Colonic mucosa (tissue), 4 donors: ENCODE results near the gene OGDH. TPM values are rescaled to one million over a fixed set of nuclear protein-coding genes. Genes with fewer than 3 reads are reported as not detected.

Experiments
- DNase-seq: peaks from one replicate; pipeline ENCODE4 v3.0.0-alpha.2; 2020
- H3K27ac ChIP-seq: fragments of 200-600 bp; one replicate; pipeline ENCODE4 v1.8.0; 2021
- H3K27me3 ChIP-seq: fragments of 200-600 bp; one replicate; pipeline ENCODE4 v1.8.0; 2021
- H3K36me3 ChIP-seq: fragments of 200-600 bp; one replicate; pipeline ENCODE4 v1.8.0; 2021
- H3K4me1 ChIP-seq: fragments of 200-600 bp; one replicate; pipeline ENCODE4 v1.8.0; 2021; ENCODE audit warnings: mild to moderate bottlenecking
- H3K4me3 ChIP-seq: fragments of 200-600 bp; one replicate; pipeline ENCODE4 v1.8.0; 2021
- H3K9ac ChIP-seq, 2 donors: one replicate each; pipeline ENCODE4 v1.7.0; 2013; ENCODE audit warnings: control low read depth in 2 of 2, low read depth in 2 of 2, low read length in 2 of 2
- H3K9me3 ChIP-seq: fragments of 200-600 bp; one replicate; pipeline ENCODE4 v1.8.0; 2021
- intact Hi-C: fragments of 100-400 bp; cut with DNase I; formaldehyde crosslinking; loops from one replicate; pipeline ENCODE4 v1.14.1; 2022
- total RNA-seq, 2 donors: library from RNA; stranded (reverse); fragmentation: NEBNext Ultra II Directional in 1 of 2; extraction: Animal tissue kit (Norgen Biotek cat#: 25700) in 1 of 2; gene quantifications; one replicate each; pipeline ENCODE4 v1.2.1, GENCODE V29; 2021
- TF ChIP-seq, protein P1 (sequence below): fragments of 200-600 bp; IDR thresholded peaks from one replicate; pipeline ENCODE4 v1.8.0; 2022; ENCODE audit warnings: antibody characterized with exemption, mild to moderate bottlenecking
- donor health status: healthy.
- donor health status: DM: no; HTN: no; CAD: no.
- donor health status: DM: no; HTN: no; CAD: no.

The OGDH gene
- total RNA-seq, 2 donors from 2014 or later = 142 to 164 TPM

DNA sequence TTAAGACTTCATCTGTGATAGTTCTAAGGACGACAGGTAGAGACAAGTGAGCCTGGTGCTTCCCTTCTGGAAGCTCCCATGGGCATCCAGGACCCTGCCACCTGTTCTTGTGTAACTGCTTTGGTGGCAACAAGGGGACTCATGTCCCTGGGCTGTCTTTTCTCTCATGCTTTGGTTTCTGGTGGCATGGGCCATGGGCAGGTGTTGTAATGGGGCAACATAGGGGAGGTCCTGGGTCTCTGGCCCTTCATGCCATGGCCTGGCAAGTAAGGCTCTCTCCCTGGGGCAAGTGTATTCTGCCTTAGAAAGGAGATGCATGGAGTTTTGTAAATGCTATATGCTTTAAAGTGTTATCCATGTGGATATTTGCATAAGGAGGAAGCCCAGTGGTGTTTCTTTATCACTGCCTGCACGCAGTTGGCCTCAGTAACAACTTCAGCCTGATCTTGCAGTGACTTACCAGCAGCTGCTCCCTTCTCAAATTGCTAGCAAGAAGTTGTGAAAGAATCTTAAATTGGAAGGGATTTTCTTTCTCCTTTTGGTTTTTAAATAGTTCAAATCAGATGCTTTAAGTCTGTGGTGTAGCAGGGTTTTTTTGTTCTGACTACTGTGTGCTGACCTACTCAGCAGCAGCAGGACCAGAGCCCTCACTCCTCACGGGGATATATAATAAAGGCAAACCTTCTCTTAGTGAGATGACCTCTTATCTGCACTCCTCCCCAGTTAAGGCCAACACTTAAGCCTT, 39.9 kb downstream of the OGDH start:
- Histone ChIP-seq H3K4me1 (no peaks in the 10 kb centered on the region), H3K9ac (no peak overlapping the region), H3K27ac (no peak overlapping the region), H3K27me3 (no peaks in the 10 kb centered on the region), H3K4me3 (no peak overlapping the region), H3K9me3 (no peaks in the 10 kb centered on the region), H3K36me3 (peaks cover 6% of the 10 kb centered on the region)
- TF ChIP-seq, protein P1, sequence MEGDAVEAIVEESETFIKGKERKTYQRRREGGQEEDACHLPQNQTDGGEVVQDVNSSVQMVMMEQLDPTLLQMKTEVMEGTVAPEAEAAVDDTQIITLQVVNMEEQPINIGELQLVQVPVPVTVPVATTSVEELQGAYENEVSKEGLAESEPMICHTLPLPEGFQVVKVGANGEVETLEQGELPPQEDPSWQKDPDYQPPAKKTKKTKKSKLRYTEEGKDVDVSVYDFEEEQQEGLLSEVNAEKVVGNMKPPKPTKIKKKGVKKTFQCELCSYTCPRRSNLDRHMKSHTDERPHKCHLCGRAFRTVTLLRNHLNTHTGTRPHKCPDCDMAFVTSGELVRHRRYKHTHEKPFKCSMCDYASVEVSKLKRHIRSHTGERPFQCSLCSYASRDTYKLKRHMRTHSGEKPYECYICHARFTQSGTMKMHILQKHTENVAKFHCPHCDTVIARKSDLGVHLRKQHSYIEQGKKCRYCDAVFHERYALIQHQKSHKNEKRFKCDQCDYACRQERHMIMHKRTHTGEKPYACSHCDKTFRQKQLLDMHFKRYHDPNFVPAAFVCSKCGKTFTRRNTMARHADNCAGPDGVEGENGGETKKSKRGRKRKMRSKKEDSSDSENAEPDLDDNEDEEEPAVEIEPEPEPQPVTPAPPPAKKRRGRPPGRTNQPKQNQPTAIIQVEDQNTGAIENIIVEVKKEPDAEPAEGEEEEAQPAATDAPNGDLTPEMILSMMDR = no peak
- no peak for DNase-seq
- intact Hi-C loops = no loop called here

DNA sequence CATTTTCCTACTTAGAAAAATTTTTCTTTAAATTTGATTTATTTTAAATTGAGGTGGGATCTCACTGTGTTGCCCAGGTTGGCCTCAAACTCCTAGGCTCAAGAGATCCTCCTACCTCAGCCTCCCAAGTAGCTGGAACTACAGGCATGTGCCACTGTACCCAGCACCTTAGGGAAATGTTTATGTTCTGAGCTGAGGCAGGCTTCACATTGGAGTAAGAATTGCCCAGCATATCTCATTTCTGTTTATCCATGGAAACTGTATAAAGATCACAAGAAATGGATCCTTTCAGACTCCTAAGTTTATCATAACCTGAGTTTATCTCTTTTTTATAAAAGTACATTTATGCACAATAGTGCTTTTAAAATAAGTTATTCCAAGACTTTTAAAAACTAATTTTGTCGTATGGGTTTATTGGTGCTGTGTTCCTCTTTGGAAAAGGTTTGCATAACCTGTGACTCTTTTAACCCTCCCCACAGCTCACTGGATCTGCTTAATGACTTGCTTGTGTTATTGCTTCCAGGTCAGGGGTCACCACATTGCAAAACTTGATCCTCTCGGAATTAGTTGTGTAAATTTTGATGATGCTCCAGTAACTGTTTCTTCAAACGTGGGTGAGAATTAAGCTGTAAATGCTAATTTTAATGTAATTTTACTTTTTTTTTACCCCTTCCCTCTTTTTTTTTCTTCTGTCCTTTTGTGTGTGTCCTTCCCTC, 40.7 kb downstream of the OGDH start:
- H3K9ac ChIP-seq = no peak overlapping the region
- no peak overlapping the region for H3K27ac ChIP-seq
- H3K27me3 ChIP-seq = no peaks in the 10 kb centered on the region
- H3K36me3 ChIP-seq = peaks cover 6% of the 10 kb centered on the region
- no peaks in the 10 kb centered on the region for H3K9me3 ChIP-seq
- DNase-seq = no peak
- intact Hi-C loops = no loop called here
- no peak overlapping the region for H3K4me3 ChIP-seq
- H3K4me1 ChIP-seq = no peaks in the 10 kb centered on the region
- TF ChIP-seq, protein P1 = no peak

DNA sequence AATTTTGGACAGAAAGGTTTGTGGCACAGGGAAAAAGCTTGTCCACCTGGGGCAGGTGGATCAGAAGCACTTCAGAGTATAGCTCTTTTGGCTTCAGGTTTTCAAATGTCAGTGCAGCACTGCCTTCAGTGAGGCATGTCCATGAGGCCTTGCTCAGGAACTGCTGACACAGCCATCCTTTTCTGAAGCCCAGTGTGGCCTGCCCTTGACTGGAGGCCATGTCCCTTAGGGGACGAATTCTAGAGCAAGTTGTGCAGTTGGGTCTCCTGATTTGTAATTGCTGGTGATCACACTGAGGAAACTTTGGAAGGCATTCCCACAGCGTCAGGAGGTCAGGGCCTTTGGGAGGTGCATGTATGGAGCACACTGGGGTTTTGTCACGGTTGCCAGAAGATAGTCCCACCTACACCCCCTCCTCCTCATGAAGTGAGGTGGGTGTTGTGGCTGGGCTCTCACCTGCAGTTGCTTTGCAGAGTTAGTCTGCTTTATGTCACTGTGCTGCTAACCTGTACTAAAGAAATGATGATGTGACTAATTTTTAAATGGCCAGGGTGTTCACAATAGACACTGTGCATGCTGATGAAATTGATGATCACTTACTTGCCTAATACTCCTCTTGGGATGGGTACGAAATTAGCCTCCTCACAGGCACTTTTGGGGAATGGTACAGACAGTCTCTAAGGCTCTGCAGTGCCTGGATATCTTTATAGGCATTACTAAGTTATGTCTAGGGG, 41.7 kb downstream of the OGDH start:
- no peak overlapping the region for H3K27ac ChIP-seq
- intact Hi-C loops = no loop called here
- H3K4me1 ChIP-seq = no peaks in the 10 kb centered on the region
- TF ChIP-seq, protein P1 = no peak
- DNase-seq = no peak
- no peak overlapping the region for H3K9ac ChIP-seq
- no peaks in the 10 kb centered on the region for H3K9me3 ChIP-seq
- no peaks in the 10 kb centered on the region for H3K27me3 ChIP-seq
- peaks cover 6% of the 10 kb centered on the region for H3K36me3 ChIP-seq
- no peak overlapping the region for H3K4me3 ChIP-seq

DNA sequence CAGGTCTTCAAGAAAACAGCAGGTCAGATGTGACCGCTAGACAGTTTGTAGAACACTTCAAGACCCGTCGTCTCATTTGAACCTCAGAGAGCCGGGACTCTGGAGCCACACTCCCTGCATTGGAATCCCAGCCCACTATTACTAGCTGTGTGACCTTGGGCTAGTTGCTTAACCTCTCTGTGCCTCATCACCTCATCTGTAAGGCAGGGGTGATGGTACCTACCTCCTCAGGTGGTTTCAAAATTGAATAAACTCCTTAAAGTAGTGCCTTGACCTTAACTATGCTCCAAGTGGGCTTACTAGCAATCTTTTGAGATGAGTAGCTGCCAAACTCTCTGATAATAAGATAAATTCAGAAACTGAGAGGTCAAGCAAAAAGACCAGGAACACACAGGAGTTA, 43.8 kb downstream of the OGDH start:
- Histone ChIP-seq H3K27ac (no peak overlapping the region), H3K27me3 (no peaks in the 10 kb centered on the region), H3K4me1 (no peaks in the 10 kb centered on the region), H3K9ac (no peak overlapping the region), H3K9me3 (no peaks in the 10 kb centered on the region), H3K36me3 (peaks cover 6% of the 10 kb centered on the region), H3K4me3 (no peak overlapping the region)
- intact Hi-C loops = no loop called here
- TF ChIP-seq, protein P1 = no peak
- no peak for DNase-seq

DNA sequence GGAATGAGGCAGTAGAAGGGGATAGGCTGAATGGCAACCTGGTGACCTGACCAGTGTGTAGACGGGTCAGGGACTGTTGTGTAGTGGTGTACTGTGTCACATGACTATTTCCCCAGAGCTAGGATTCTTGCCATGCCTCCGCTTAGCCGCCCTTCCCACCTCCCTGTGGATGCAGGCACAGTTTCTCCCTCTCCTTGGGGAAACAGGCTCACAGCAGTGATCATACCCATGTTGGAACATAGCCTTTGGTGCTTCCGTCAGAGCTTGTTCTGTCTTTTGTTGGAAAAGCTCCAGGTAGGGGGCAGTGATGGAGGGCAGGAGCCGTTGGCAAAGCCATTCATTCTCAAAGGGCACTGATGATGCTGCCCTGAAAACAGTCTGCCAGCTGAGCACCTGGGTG, 44.3 kb downstream of the OGDH start:
- no peak overlapping the region for H3K4me3 ChIP-seq
- no peak overlapping the region for H3K27ac ChIP-seq
- no peaks in the 10 kb centered on the region for H3K9me3 ChIP-seq
- intact Hi-C loops = no loop called here
- no peak for DNase-seq
- TF ChIP-seq, protein P1 = no peak
- H3K27me3 ChIP-seq = no peaks in the 10 kb centered on the region
- peaks cover 6% of the 10 kb centered on the region for H3K36me3 ChIP-seq
- no peaks in the 10 kb centered on the region for H3K4me1 ChIP-seq
- H3K9ac ChIP-seq = no peak overlapping the region
